ENCODE measurements around the gene DEPDC5. TPM values are rescaled to one million over a fixed set of nuclear protein-coding genes. Genes with fewer than 3 reads are reported as not detected.

Gene DEPDC5
- total and polyA plus RNA-seq, 2 experiments from 2014 or later = 6.3 to 7.6 TPM

DNA sequence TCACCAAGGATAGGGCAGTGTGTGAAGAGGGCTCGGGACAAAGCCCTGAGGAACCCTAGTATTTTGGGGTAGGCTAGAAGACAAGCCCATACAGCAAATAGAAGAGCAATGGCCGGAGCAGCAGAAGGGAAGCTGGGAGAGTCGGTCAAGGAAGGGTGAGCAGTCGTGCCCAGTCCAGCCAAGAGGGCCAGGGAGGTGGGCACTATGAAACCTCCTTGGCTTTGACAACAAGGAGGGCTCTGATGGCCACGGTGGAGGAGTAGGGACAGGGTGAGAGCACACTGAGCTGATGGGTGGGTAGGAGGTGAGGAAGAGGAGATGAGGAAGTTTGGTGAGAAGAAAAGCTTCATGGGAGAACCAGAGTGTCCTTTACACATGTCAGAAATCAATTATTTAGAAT is 188.3 kb downstream of the DEPDC5 start:
- no peaks in the 10 kb centered on the region for H3K9me3 ChIP-seq (ENCODE audit: low read depth)
- H3K27ac ChIP-seq = no peak overlapping the region
- in situ Hi-C loops (cut with MboI) = no loop called here
- H3K9ac ChIP-seq = no peak overlapping the region
- TF ChIP-seq EZH2 (IDR thresholded peaks at IDR 0.05; ENCODE audit: insufficient read depth, poor library complexity, severe bottlenecking) = no peak
- no peak for TF ChIP-seq EZH2phosphoT487 (IDR thresholded peaks at IDR 0.05; ENCODE audit: insufficient read depth, low read depth)
- H3K79me2 ChIP-seq (ENCODE audit: insufficient read depth) = peaks cover 25% of the 10 kb centered on the region
- H2AFZ ChIP-seq = no peak overlapping the region
- no peaks in the 10 kb centered on the region for H3K9me2 ChIP-seq (ENCODE audit: insufficient read depth)
- H3K36me3 ChIP-seq (ENCODE audit: low read depth) = no peaks in the 10 kb centered on the region
- H3K4me1 ChIP-seq (ENCODE audit: insufficient read depth) = peaks cover 15% of the 10 kb centered on the region
- no peaks in the 10 kb centered on the region for H4K20me1 ChIP-seq (ENCODE audit: insufficient read depth)
- H3K27me3 ChIP-seq (replicated peaks; ENCODE audit: insufficient read depth) = no peaks in the 10 kb centered on the region
- H3K4me3 ChIP-seq = no peak overlapping the region
- 88 to 89% methylated on average over 5 of the region's 5 CpGs for WGBS, 2 experiments (ENCODE audit: low coverage in 1 of 2, low lambda C conversion rate in 2 of 2, missing lambda C conversion rate in 2 of 2)
- no peak overlapping the region for H3K4me2 ChIP-seq (ENCODE audit: unreplicated experiment)
- no peak for DNase-seq
- peaks cover 11% of the 10 kb centered on the region for H3F3A ChIP-seq (ENCODE audit: insufficient read depth)

GRCh38 chr22:31943206-31943977 is 189.6 kb downstream of the DEPDC5 start:
- Histone ChIP-seq H3K4me1 (ENCODE audit: insufficient read depth) (peaks cover 15% of the 10 kb centered on the region), H3F3A (ENCODE audit: insufficient read depth) (peaks cover 16% of the 10 kb centered on the region), H3K9ac (peak overlapping the region; percentile 79), H3K4me2 (ENCODE audit: unreplicated experiment) (peak overlapping the region; percentile 76), H3K4me3 (peak overlapping the region; percentile 100), H4K20me1 (ENCODE audit: insufficient read depth) (no peaks in the 10 kb centered on the region), H3K79me2 (ENCODE audit: insufficient read depth) (peaks cover 38% of the 10 kb centered on the region), H2AFZ (peak overlapping the region; percentile 84), H3K36me3 (ENCODE audit: low read depth) (0 out of 2 replicates have a peak, but pooled peaks cover 9% of the 10 kb centered on the region), H3K27me3 (replicated peaks; ENCODE audit: insufficient read depth) (no peaks in the 10 kb centered on the region), H3K9me3 (ENCODE audit: low read depth) (no peaks in the 10 kb centered on the region), H3K27ac (peak overlapping the region; percentile 69), H3K9me2 (ENCODE audit: insufficient read depth) (no peaks in the 10 kb centered on the region)
- 45 to 46% methylated on average over 15 of the region's 15 CpGs for WGBS, 2 experiments (ENCODE audit: low coverage in 1 of 2, low lambda C conversion rate in 2 of 2, missing lambda C conversion rate in 2 of 2)
- DNase-seq = no peak
- TF ChIP-seq EZH2 (IDR thresholded peaks at IDR 0.05; ENCODE audit: insufficient read depth, poor library complexity, severe bottlenecking) = no peak
- TF ChIP-seq EZH2phosphoT487 (IDR thresholded peaks at IDR 0.05; ENCODE audit: insufficient read depth, low read depth) = no peak
- in situ Hi-C loops (cut with MboI) = no loop called here

GRCh38 chr22:31943978-31944699 is 190.3 kb downstream of the DEPDC5 start, which contains the start of gene YWHAH:
Gene YWHAH (plus strand): TSS chr22:31944535. CDS start chr22:31944734, 199 bp downstream.
- 0 out of 2 replicates have a peak, but pooled peaks cover 9% of the 10 kb centered on the region for H3K36me3 ChIP-seq (ENCODE audit: low read depth)
- in situ Hi-C loops (cut with MboI) = no loop called here
- H3K9me2 ChIP-seq (ENCODE audit: insufficient read depth) = no peaks in the 10 kb centered on the region
- peak within 1 kb of the TSS; percentile 84 for H2AFZ ChIP-seq
- TF ChIP-seq EZH2 (IDR thresholded peaks at IDR 0.05; ENCODE audit: insufficient read depth, poor library complexity, severe bottlenecking) (no peak), EZH2phosphoT487 (IDR thresholded peaks at IDR 0.05; ENCODE audit: insufficient read depth, low read depth) (no peak)
- peaks cover 15% of the 10 kb centered on the region for H3K4me1 ChIP-seq (ENCODE audit: insufficient read depth)
- H3F3A ChIP-seq (ENCODE audit: insufficient read depth) = peaks cover 21% of the 10 kb centered on the region
- peak within 1 kb of the TSS; percentile 92 for H3K9ac ChIP-seq
- 1% methylated on average over 37 to 65 of the region's 86 CpGs for WGBS, 2 experiments (ENCODE audit: low coverage in 1 of 2, low lambda C conversion rate in 2 of 2, missing lambda C conversion rate in 2 of 2)
- peak within 1 kb of the TSS; percentile 93 for H3K4me2 ChIP-seq (ENCODE audit: unreplicated experiment)
- no peaks in the 10 kb centered on the region for H4K20me1 ChIP-seq (ENCODE audit: insufficient read depth)
- H3K9me3 ChIP-seq (ENCODE audit: low read depth) = no peaks in the 10 kb centered on the region
- DNase-seq = peak; percentile 97
- H3K79me2 ChIP-seq (ENCODE audit: insufficient read depth) = peaks cover 46% of the 10 kb centered on the region
- peak within 1 kb of the TSS; percentile 69 for H3K27ac ChIP-seq
- H3K27me3 ChIP-seq (replicated peaks; ENCODE audit: insufficient read depth) = no peaks in the 10 kb centered on the region
- peak within 1 kb of the TSS; percentile 100 for H3K4me3 ChIP-seq

- TF ChIP-seq EZH2phosphoT487 (IDR thresholded peaks at IDR 0.05; ENCODE audit: insufficient read depth, low read depth) (no peak), EZH2 (IDR thresholded peaks at IDR 0.05; ENCODE audit: insufficient read depth, poor library complexity, severe bottlenecking) (no peak)
- Histone ChIP-seq H4K20me1 (ENCODE audit: insufficient read depth) (no peaks in the 10 kb centered on the region), H2AFZ (peak overlapping the region; percentile 55; the same call in 1 of the 2 replicates), H3K4me2 (ENCODE audit: unreplicated experiment) (peak overlapping the region; percentile 93), H3K4me1 (ENCODE audit: insufficient read depth) (peaks cover 19% of the 10 kb centered on the region), H3K36me3 (ENCODE audit: low read depth) (peaks cover 13% of the 10 kb centered on the region; the same call in 1 of the 2 replicates), H3K27ac (peak overlapping the region; percentile 67), H3K9me2 (ENCODE audit: insufficient read depth) (no peaks in the 10 kb centered on the region), H3K27me3 (replicated peaks; ENCODE audit: insufficient read depth) (no peaks in the 10 kb centered on the region), H3F3A (ENCODE audit: insufficient read depth) (peaks cover 29% of the 10 kb centered on the region), H3K9ac (peak overlapping the region; percentile 92), H3K9me3 (ENCODE audit: low read depth) (no peaks in the 10 kb centered on the region), H3K79me2 (ENCODE audit: insufficient read depth) (peaks cover 53% of the 10 kb centered on the region), H3K4me3 (peak overlapping the region; percentile 100)
- in situ Hi-C loops (cut with MboI) = no loop called here
- DNase-seq = peak; percentile 60
- 1 to 2% methylated on average over 37 to 63 of the region's 76 CpGs for WGBS, 2 experiments (ENCODE audit: low coverage in 1 of 2, low lambda C conversion rate in 2 of 2, missing lambda C conversion rate in 2 of 2)
Observed at GRCh38 chr22:31944700-31945442, 191.1 kb downstream of the DEPDC5 start.

Data from GM23248 (cell line).